Measurements from ENCODE around the gene NOXRED1.

The NOXRED1 gene

GRCh38 chr14:77400216-77400615 lies 23.1 kb downstream of the NOXRED1 start:
- H3K9me3 ChIP-seq, result no peaks in the 10 kb centered on the region
- intact Hi-C loops (cut with DNase I; ENCODE audit: low total_unique reads), result no loop called here
- H3K4me3 ChIP-seq, result no peak overlapping the region
- no peaks in the 10 kb centered on the region for H3K27me3 ChIP-seq
- no peaks in the 10 kb centered on the region for H3K36me3 ChIP-seq
- H3K4me1 ChIP-seq, result no peaks in the 10 kb centered on the region
- H3K27ac ChIP-seq, result no peak overlapping the region
- no peak for TF ChIP-seq CTCF (IDR thresholded peaks at IDR 0.05)
- DNase-seq, result no peak

- intact Hi-C loops (cut with DNase I; ENCODE audit: low total_unique reads), result no loop called here
- no peak overlapping the region for H3K4me3 ChIP-seq
- no peaks in the 10 kb centered on the region for H3K27me3 ChIP-seq
- DNase-seq, result no peak
- H3K9me3 ChIP-seq, result no peaks in the 10 kb centered on the region
- TF ChIP-seq CTCF (IDR thresholded peaks at IDR 0.05), result no peak
- no peaks in the 10 kb centered on the region for H3K4me1 ChIP-seq
- H3K36me3 ChIP-seq, result no peaks in the 10 kb centered on the region
- H3K27ac ChIP-seq, result no peak overlapping the region
Measured at GRCh38 chr14:77390188-77390587, 33.1 kb downstream of the NOXRED1 start.

GRCh38 chr14:77378701-77379100 lies 44.6 kb downstream of the NOXRED1 start:
- no peaks in the 10 kb centered on the region for H3K9me3 ChIP-seq
- H3K4me3 ChIP-seq, result no peak overlapping the region
- no peak overlapping the region for H3K27ac ChIP-seq
- TF ChIP-seq CTCF (IDR thresholded peaks at IDR 0.05), result no peak
- H3K4me1 ChIP-seq, result peaks cover 0 to 15% (median 12%) of the 10 kb centered on the region in 4 donors
- intact Hi-C loops (cut with DNase I; ENCODE audit: low total_unique reads), result no loop called here
- H3K27me3 ChIP-seq, result no peaks in the 10 kb centered on the region
- DNase-seq, result no peak
- H3K36me3 ChIP-seq, result no peaks in the 10 kb centered on the region

- H3K36me3 ChIP-seq, result no peaks in the 10 kb centered on the region
- no peaks in the 10 kb centered on the region for H3K27me3 ChIP-seq
- H3K27ac ChIP-seq, result peak overlapping the region in 1 of 2 donors; percentile 87
- no peak for TF ChIP-seq CTCF (IDR thresholded peaks at IDR 0.05)
- peaks cover 0 to 15% (median 12%) of the 10 kb centered on the region in 4 donors for H3K4me1 ChIP-seq
- intact Hi-C loops (cut with DNase I; ENCODE audit: low total_unique reads), result loop anchor here (2.0 kb wide), 1 partner anchor 55 kb away; no protein-coding TSS in a partner anchor
- H3K4me3 ChIP-seq, result peak overlapping the region; percentile 71 to 89
- no peaks in the 10 kb centered on the region for H3K9me3 ChIP-seq
- DNase-seq, result no peak
Measured at GRCh38 chr14:77377502-77377844, 45.9 kb downstream of the NOXRED1 start.

GRCh38 chr14:77376771-77377501 lies 46.4 kb downstream of the NOXRED1 start, which contains the start of the genes SAMD15 and TMED8:
TSS of gene SAMD15 (plus strand) at chr14:77377379. CDS start at chr14:77377419, 40 bp downstream.
TSS of gene TMED8 (minus strand) at chr14:77377094. CDS start at chr14:77377053, 41 bp downstream.
- H3K36me3 ChIP-seq, result no peaks in the 10 kb centered on the region
- peak; percentile 72 to 83 for DNase-seq
- no peaks in the 10 kb centered on the region for H3K9me3 ChIP-seq
- peaks cover 0 to 15% (median 12%) of the 10 kb centered on the region in 4 donors for H3K4me1 ChIP-seq
- intact Hi-C loops (cut with DNase I; ENCODE audit: low total_unique reads), result loop anchor here (2.0 kb wide), 1 partner anchor 54 kb away; no protein-coding TSS in a partner anchor
- H3K27ac ChIP-seq, result peak within 1 kb of the TSS; percentile 80 to 87
- no peaks in the 10 kb centered on the region for H3K27me3 ChIP-seq
- peak; percentile 32 to 42 for TF ChIP-seq CTCF (IDR thresholded peaks at IDR 0.05)
- peak within 1 kb of the TSS; percentile 71 to 89 for H3K4me3 ChIP-seq
